GM21576 (cell line): ENCODE data around the gene RAD23B.

Source experiments
- ATAC-seq: cut with Tn5 transposase; IDR thresholded peaks from one replicate; pipeline ENCODE4 v1.9.1; 2021; ENCODE audit warnings: mild to moderate bottlenecking, moderate library complexity; ENCODE audit not compliant: unreplicated experiment

RAD23B gene

GRCh38 chr9:107373809-107374208 lies 90.7 kb downstream of the RAD23B start:
- ATAC-seq = no peak

- no peak for ATAC-seq
These were observed 91.9 kb downstream of the RAD23B start for GRCh38 chr9:107375001-107375400.

GRCh38 chr9:107375651-107376369 lies 92.7 kb downstream of the RAD23B start:
- ATAC-seq = no peak

GRCh38 chr9:107378006-107378405 lies 94.9 kb downstream of the RAD23B start:
- no peak for ATAC-seq
